Liver (tissue), 9 donors: ENCODE measurements around the gene DNM3. TPM values are rescaled to one million over a fixed set of nuclear protein-coding genes. Genes with fewer than 3 reads are reported as not detected.

Experiments used
- DNase-seq: peaks from one replicate; pipeline ENCODE4 v3.0.0-alpha.2; 2017; ENCODE audit warnings: low spot score
- H3K27ac ChIP-seq, 2 donors: one replicate each; pipeline ENCODE4 v1.7.0; 2013; ENCODE audit warnings: inconsistent platforms in 2 of 2, low read length in 2 of 2, control low read depth in 1 of 2, low read depth in 1 of 2, mild to moderate bottlenecking in 1 of 2
- H3K27me3 ChIP-seq, 4 donors: one replicate each; pipeline versions ENCODE4 v1.6.1 to v1.7.0; 2013; ENCODE audit warnings: low read length in 3 of 4, inconsistent platforms in 1 of 4, mild to moderate bottlenecking in 1 of 4, moderate library complexity in 1 of 4; ENCODE audit not compliant: control insufficient read depth in 4 of 4, insufficient read depth in 4 of 4
- H3K36me3 ChIP-seq, 4 donors: one replicate each; pipeline versions ENCODE4 v1.6.1 to v1.7.0; 2013; ENCODE audit warnings: low read length in 3 of 4, mild to moderate bottlenecking in 3 of 4, low read depth in 1 of 4, moderate library complexity in 1 of 4; ENCODE audit not compliant: control insufficient read depth in 4 of 4, insufficient read depth in 3 of 4
- H3K4me1 ChIP-seq, 4 donors: one replicate each; pipeline versions ENCODE4 v1.6.1 to v1.7.0; 2013; ENCODE audit warnings: low read length in 3 of 4, mild to moderate bottlenecking in 3 of 4, moderate library complexity in 1 of 4; ENCODE audit not compliant: control insufficient read depth in 4 of 4, insufficient read depth in 4 of 4
- H3K4me3 ChIP-seq, 3 donors: one replicate each; pipeline versions ENCODE4 v1.6.1 to v1.7.0; 2013; ENCODE audit warnings: low read length in 3 of 3, control low read depth in 1 of 3, low read depth in 1 of 3, mild to moderate bottlenecking in 1 of 3
- H3K9ac ChIP-seq, 2 donors: one replicate each; pipeline ENCODE4 v1.7.0; 2013; ENCODE audit warnings: low read length in 2 of 2, mild to moderate bottlenecking in 2 of 2, moderate library complexity in 2 of 2, control low read depth in 1 of 2, low read depth in 1 of 2
- H3K9me3 ChIP-seq, 4 donors: one replicate each; pipeline versions ENCODE4 v1.6.1 to v1.7.0; 2013; ENCODE audit warnings: low read length in 3 of 4; ENCODE audit not compliant: control insufficient read depth in 4 of 4
- EGR1 ChIP-seq, 2 donors: IDR thresholded peaks; 2 replicates each; pipeline ENCODE4 v1.6.1; 2016 to 2018; ENCODE audit warnings: antibody characterized with exemption in 2 of 2, low read depth in 2 of 2
- FOXA1 ChIP-seq: IDR thresholded peaks from 2 replicates; pipeline ENCODE4 v1.6.1; 2016; ENCODE audit warnings: antibody characterized with exemption
- FOXA2 ChIP-seq: IDR thresholded peaks from 2 replicates; pipeline ENCODE4 v1.6.1; 2016; ENCODE audit warnings: antibody characterized with exemption
- HNF4A ChIP-seq, 2 donors: conservative IDR thresholded peaks; 2 replicates each; pipeline ENCODE4 v1.6.1; 2016; ENCODE audit warnings: antibody characterized with exemption in 2 of 2, mild to moderate bottlenecking in 2 of 2
- JUND ChIP-seq, 2 donors: IDR thresholded peaks; 2 replicates each; pipeline ENCODE4 v1.6.1; 2016; ENCODE audit warnings: antibody characterized with exemption in 2 of 2
- NR2F2 ChIP-seq: IDR thresholded peaks from 2 replicates; pipeline ENCODE4 v1.6.1; 2016; ENCODE audit warnings: antibody characterized with exemption
- RXRA ChIP-seq, 2 donors: IDR thresholded peaks; 2 replicates each; pipeline ENCODE4 v1.6.1; 2017 to 2018; ENCODE audit warnings: antibody characterized with exemption in 2 of 2, mild to moderate bottlenecking in 1 of 2
- SP1 ChIP-seq: IDR thresholded peaks from 2 replicates; pipeline ENCODE4 v1.6.1; 2018; ENCODE audit warnings: antibody characterized with exemption, mild to moderate bottlenecking
- TAF1 ChIP-seq: conservative IDR thresholded peaks from 2 replicates; pipeline ENCODE4 v1.6.1; 2016; ENCODE audit warnings: antibody characterized with exemption, mild to moderate bottlenecking
- YY1 ChIP-seq: IDR thresholded peaks from 2 replicates; pipeline ENCODE4 v1.6.1; 2016; ENCODE audit warnings: antibody characterized with exemption, mild to moderate bottlenecking
- WGBS: extraction: QIAGEN DNeasy Blood & Tissue Kit; methylation state at CpG from one replicate; pipeline ENCODE4 v1.1.7; 2013; 5-methylcytosine and 5-hydroxymethylcytosine counted together
- polyA plus RNA-seq, 2 donors: library from polyadenylated mRNA; stranded (reverse) in 1 of 2; unstranded in 1 of 2; fragments of 200-250 nt in 1 of 2; fragments of >200 nt in 1 of 2; fragmentation: Nextera tagmentation in 1 of 2; extraction: Ambion mirVana in 1 of 2; gene quantifications; one replicate each; pipeline versions ENCODE4 v1.2.1 to v1.2.3, GENCODE V29; 2013 to 2015
- total RNA-seq, 2 donors: library from RNA; depleted of rRNA; stranded (reverse); fragments of >200 nt; gene quantifications; one replicate each; pipeline ENCODE4 v1.2.3, GENCODE V29; 2014
- TF ChIP-seq, protein P1 (sequence below): IDR thresholded peaks from 2 replicates; pipeline ENCODE4 v1.6.1; 2016; ENCODE audit warnings: antibody characterized with exemption
- TF ChIP-seq, protein P2 (sequence below): IDR thresholded peaks from 2 replicates; pipeline ENCODE4 v1.6.1; 2016; ENCODE audit warnings: antibody characterized with exemption, mild to moderate bottlenecking
- TF ChIP-seq, protein P3 (sequence below): IDR thresholded peaks from 2 replicates; pipeline ENCODE4 v1.6.1; 2016; ENCODE audit warnings: antibody characterized with exemption
- TF ChIP-seq, protein P4 (sequence below): fragments of 150-350 bp; IDR thresholded peaks from 2 replicates; pipeline ENCODE4 v1.5.1; 2017; ENCODE audit warnings: improper control_type of control experiment, low read depth, low read length; ENCODE audit not compliant: missing input control
- TF ChIP-seq, protein P5 (sequence below): IDR thresholded peaks from 2 replicates; pipeline ENCODE4 v1.6.1; 2016; ENCODE audit warnings: antibody characterized with exemption
- donor health status: healthy.
- donor health status: healthy.
- donor health status: healthy.
- donor health status: healthy.
- donor health status: healthy.

DNM3 gene
- total and polyA plus RNA-seq, 4 donors: 0.08 to 3.2 (median 1.0) TPM

DNA sequence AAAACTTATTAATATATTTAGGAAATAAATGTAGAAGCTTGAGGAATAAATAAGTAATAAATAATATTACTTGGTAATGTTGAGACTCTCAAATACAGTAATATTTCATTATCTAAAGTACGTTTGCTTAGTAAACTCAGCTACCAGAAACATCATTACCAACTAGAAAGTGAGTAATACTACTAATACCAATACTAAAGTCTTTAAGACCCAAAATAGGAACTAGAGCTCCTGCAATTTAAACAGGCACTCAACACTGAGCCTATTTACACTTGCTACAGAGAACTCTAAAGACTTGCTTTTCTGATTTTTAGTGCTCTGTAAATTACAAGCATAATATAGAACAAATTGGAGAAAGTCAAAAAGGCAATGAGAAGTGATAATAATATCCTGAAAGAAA, 565.7 kb downstream of the DNM3 start:
- no peak for DNase-seq
- no peaks in the 10 kb centered on the region for H3K36me3 ChIP-seq
- H3K9ac ChIP-seq: no peak overlapping the region
- no peaks in the 10 kb centered on the region for H3K9me3 ChIP-seq
- TF ChIP-seq JUND (IDR thresholded peaks at IDR 0.05) (no peak), HNF4A (conservative IDR thresholded peaks at IDR 0.05) (no peak), FOXA1 (no peak), SP1 (no peak), TAF1 (no peak), YY1 (no peak), NR2F2 (no peak), RXRA (IDR thresholded peaks at IDR 0.05) (no peak), EGR1 (IDR thresholded peaks at IDR 0.05; ENCODE audit: low read depth in 2 of 2) (no peak)
- TF ChIP-seq, protein P1, sequence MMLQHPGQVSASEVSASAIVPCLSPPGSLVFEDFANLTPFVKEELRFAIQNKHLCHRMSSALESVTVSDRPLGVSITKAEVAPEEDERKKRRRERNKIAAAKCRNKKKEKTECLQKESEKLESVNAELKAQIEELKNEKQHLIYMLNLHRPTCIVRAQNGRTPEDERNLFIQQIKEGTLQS: no peak
- TF ChIP-seq, protein P2, sequence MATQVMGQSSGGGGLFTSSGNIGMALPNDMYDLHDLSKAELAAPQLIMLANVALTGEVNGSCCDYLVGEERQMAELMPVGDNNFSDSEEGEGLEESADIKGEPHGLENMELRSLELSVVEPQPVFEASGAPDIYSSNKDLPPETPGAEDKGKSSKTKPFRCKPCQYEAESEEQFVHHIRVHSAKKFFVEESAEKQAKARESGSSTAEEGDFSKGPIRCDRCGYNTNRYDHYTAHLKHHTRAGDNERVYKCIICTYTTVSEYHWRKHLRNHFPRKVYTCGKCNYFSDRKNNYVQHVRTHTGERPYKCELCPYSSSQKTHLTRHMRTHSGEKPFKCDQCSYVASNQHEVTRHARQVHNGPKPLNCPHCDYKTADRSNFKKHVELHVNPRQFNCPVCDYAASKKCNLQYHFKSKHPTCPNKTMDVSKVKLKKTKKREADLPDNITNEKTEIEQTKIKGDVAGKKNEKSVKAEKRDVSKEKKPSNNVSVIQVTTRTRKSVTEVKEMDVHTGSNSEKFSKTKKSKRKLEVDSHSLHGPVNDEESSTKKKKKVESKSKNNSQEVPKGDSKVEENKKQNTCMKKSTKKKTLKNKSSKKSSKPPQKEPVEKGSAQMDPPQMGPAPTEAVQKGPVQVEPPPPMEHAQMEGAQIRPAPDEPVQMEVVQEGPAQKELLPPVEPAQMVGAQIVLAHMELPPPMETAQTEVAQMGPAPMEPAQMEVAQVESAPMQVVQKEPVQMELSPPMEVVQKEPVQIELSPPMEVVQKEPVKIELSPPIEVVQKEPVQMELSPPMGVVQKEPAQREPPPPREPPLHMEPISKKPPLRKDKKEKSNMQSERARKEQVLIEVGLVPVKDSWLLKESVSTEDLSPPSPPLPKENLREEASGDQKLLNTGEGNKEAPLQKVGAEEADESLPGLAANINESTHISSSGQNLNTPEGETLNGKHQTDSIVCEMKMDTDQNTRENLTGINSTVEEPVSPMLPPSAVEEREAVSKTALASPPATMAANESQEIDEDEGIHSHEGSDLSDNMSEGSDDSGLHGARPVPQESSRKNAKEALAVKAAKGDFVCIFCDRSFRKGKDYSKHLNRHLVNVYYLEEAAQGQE: no peak
- TF ChIP-seq, protein P3, sequence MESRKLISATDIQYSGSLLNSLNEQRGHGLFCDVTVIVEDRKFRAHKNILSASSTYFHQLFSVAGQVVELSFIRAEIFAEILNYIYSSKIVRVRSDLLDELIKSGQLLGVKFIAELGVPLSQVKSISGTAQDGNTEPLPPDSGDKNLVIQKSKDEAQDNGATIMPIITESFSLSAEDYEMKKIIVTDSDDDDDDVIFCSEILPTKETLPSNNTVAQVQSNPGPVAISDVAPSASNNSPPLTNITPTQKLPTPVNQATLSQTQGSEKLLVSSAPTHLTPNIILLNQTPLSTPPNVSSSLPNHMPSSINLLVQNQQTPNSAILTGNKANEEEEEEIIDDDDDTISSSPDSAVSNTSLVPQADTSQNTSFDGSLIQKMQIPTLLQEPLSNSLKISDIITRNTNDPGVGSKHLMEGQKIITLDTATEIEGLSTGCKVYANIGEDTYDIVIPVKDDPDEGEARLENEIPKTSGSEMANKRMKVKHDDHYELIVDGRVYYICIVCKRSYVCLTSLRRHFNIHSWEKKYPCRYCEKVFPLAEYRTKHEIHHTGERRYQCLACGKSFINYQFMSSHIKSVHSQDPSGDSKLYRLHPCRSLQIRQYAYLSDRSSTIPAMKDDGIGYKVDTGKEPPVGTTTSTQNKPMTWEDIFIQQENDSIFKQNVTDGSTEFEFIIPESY: no peak
- TF ChIP-seq, protein P4, sequence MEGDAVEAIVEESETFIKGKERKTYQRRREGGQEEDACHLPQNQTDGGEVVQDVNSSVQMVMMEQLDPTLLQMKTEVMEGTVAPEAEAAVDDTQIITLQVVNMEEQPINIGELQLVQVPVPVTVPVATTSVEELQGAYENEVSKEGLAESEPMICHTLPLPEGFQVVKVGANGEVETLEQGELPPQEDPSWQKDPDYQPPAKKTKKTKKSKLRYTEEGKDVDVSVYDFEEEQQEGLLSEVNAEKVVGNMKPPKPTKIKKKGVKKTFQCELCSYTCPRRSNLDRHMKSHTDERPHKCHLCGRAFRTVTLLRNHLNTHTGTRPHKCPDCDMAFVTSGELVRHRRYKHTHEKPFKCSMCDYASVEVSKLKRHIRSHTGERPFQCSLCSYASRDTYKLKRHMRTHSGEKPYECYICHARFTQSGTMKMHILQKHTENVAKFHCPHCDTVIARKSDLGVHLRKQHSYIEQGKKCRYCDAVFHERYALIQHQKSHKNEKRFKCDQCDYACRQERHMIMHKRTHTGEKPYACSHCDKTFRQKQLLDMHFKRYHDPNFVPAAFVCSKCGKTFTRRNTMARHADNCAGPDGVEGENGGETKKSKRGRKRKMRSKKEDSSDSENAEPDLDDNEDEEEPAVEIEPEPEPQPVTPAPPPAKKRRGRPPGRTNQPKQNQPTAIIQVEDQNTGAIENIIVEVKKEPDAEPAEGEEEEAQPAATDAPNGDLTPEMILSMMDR: no peak
- TF ChIP-seq, protein P5, sequence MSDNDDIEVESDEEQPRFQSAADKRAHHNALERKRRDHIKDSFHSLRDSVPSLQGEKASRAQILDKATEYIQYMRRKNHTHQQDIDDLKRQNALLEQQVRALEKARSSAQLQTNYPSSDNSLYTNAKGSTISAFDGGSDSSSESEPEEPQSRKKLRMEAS: no peak
- no peak overlapping the region for H3K27ac ChIP-seq
- 95% methylated on average over 1 of the region's 1 CpG for WGBS
- H3K4me3 ChIP-seq: no peak overlapping the region
- no peaks in the 10 kb centered on the region for H3K4me1 ChIP-seq
- H3K27me3 ChIP-seq: no peaks in the 10 kb centered on the region

DNA sequence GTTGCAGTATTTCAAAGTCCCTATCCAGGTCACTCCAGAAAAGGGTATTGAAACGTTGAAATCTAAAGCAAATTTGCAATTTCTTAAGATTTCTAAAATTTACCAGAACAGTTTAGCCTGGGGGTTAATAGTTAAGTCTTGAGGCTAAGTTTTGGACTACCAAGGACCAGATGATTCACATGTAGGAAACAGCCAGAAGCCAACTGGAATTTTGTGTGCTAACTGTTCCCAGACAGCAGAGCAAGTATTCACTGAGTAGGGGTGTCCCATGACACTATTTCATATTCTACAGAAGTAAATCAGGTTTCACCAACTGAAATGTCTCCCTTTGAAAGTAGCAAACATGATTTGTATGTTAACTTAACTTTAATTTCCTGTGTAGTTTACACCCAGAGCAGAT, 567.7 kb downstream of the DNM3 start:
- H3K27ac ChIP-seq: no peak overlapping the region
- DNase-seq: no peak
- no peak overlapping the region for H3K4me3 ChIP-seq
- H3K27me3 ChIP-seq: no peaks in the 10 kb centered on the region
- no peaks in the 10 kb centered on the region for H3K4me1 ChIP-seq
- no peaks in the 10 kb centered on the region for H3K36me3 ChIP-seq
- TF ChIP-seq, protein P5: no peak
- TF ChIP-seq, protein P1: no peak
- TF ChIP-seq TAF1: no peak
- TF ChIP-seq, protein P4: no peak
- no peak for TF ChIP-seq FOXA2
- no peak for TF ChIP-seq YY1
- no peak for TF ChIP-seq JUND (IDR thresholded peaks at IDR 0.05)
- WGBS: 87% methylated on average over 1 of the region's 1 CpG
- H3K9ac ChIP-seq: no peak overlapping the region
- no peaks in the 10 kb centered on the region for H3K9me3 ChIP-seq
